Globus pallidus (tissue), 1 donor: ENCODE results near the gene PRRT1B.
"Not testable (repeated sequence)": the region's sequence is repeated elsewhere in the genome, so short reads cannot be mapped to it uniquely, and the experiment has no call there.

ENCODE experiments used
- DNase-seq: peaks from one replicate; pipeline ENCODE4 v3.0.0-alpha.2; 2015; ENCODE audit warnings: low spot score

Gene PRRT1B

DNA sequence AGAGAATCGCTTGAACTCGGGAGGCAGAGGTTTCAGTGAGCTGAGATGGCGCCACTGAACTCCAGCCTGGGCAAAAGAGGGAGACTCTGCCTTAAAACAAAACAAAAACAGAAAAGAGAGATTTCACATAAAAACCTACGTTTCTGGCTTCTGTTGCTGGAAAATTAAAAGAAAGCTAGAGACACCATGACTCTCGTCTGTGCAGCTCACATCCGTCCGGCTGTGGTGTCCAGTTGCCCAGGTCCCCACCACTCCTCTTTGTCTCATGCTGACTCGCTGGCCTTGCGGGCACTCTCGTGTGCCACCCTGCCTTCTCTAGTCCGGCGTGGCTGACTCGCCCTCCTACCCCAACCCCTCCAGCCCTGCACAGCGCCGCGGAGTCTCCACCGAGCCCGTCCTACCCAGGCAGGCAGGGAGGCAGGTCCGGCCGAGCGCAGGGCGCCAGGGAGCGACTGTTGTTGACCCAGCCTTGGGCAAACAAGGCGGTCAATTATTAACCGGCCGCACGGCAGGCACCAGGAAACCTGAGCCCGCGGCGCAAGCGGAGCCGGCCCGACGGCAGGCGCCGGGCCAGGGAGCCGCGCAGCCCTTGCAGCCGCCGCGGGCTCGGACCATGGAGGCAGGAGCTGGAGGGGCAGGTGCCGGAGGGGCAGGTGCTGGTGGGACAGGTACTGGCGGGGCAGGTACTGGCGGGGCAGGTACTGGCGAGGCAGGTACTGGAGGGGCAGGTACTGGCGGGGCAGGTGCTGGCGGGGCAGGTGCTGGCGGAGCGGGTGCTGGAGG is at the start of gene PRRT1B:
Gene PRRT1B (plus strand): TSS at position 521 of the 783 bp plus-strand sequence. CDS start 93 bp downstream, at position 614.
- DNase-seq, result no peak

DNA sequence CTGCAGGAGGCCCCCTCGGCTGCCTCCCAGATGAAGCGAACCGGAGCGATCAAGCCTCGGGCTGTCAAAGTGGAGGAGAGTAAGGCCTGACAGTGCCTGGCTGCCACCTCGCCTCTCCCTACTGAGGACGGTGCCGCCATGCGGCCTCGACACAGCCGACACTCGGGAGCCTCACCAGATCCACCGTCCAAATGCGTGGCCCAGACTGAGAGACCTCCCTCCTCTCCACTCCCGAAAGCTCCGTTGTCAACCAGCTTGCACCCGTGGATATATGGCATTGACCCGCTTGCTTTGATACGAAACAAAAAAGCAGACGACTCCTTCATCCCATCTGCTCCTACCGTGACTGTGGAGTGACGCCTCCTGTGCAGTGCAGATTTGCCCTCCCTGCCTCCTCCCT is 49.5 kb upstream of the PRRT1B start:
- no peak for DNase-seq

- DNase-seq, result no peak
These were observed 48.4 kb upstream of the PRRT1B start for GRCh38 chr9:131496844-131497405.

GRCh38 chr9:131499254-131499767 is 46.0 kb upstream of the PRRT1B start:
- no peak for DNase-seq

DNA sequence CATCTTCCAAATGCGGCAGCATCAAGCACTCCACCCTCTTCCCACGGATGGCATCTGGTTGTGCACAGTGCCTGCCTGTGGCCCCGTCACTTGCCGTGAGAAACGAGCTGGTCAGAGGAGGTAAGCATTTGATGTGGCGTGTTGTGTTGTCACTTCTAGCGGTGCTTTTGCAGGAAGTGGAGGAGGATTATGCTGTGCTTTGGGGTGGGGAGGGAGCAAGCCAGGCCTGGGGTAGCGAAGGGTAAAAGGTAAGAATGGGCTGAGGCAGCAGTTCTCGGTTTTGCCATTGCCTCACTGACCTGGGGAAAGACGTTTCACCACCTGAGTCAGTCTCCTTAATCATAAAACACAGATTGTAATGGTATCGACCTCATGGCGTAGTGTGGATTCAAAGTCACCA is 44.9 kb upstream of the PRRT1B start:
- no peak for DNase-seq

- DNase-seq, result no peak
These were observed 44.3 kb upstream of the PRRT1B start for GRCh38 chr9:131500939-131501541.

GRCh38 chr9:131502781-131503625 is 42.3 kb upstream of the PRRT1B start, which contains the start of gene POMT1:
Gene POMT1 (plus strand): TSS chr9:131502918. CDS start chr9:131504219, 1,301 bp downstream.
- peak; percentile 80 for DNase-seq

DNA sequence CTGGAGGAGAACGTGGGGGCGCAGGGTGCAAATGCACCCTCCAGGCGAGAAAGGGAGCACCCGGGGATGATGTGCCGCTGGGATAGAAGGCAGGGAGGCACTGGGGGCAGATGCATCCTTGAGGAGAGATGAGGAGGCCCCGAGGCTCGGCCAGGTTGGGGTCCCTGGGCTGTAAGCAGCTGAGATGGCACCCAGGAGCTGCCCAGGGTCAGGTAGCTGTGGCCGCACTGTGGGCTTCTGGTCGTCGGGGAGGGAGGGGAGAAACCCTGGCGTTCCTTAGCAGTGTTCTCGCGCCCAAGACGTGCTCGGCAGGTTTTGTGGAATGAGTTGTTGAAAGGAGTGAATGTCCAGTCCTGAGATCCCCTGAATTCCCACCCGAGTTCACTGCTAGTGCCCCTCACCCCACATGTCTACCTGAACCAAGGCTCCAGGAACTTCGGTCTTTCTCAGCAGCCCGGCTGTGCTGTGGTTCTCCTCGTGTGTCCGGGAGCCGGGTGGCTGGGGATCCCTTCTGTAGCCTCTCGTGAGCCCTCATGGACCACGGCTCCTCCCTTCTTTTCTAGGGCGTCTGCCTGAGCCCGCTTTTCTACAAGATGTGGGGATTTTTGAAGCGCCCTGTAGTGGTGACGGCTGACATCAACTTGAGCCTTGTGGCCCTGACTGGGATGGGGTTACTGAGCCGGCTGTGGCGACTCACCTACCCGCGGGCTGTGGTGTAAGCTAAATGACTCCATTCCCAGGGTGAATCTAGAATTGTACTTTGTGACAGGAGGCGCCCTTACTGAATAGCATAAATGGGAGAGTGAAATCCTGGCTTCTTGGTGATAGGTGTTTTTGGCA is 41.5 kb upstream of the PRRT1B start:
- no peak for DNase-seq

DNA sequence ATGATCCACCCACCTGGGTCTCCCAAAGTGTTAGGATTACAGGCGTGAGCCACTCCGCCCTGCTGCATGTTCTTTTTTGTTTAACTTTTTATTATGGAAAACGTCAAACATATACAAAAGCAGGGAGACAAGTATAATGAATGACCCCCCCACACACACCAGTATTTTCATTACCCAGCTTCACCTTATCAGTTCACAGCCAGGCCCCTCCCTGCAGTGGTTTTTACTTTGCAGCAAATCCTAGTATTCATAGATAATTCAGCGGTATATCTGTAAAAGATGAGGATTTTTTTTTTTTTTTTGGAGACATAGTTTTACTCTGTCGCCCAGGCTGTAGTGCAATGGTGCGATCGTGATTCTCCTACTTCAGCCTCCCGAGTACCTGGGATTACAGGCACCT is 40.3 kb upstream of the PRRT1B start:
- DNase-seq, result no peak

DNA sequence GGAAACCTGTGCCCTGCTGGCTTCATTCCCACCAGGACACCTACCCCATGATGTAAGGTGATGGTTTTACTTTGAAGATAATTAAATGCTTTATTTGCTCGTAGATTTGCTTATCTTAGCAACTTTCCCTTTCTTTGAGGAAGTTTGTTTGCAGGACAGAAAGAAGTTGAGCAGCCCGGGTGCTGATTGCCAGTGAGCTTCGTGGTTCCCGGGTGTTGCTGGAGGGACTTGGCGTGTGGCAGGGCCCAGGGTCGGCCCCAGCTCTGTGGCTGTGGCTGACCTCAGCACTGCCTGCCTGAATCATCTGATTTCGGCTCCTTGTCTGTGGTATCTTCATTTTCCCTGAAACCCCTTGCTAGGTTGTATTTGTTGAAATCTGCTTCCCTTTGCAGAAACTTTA is 33.9 kb upstream of the PRRT1B start:
- DNase-seq, result no peak

GRCh38 chr9:131511880-131512279 is 33.4 kb upstream of the PRRT1B start:
- DNase-seq, result no peak

DNA sequence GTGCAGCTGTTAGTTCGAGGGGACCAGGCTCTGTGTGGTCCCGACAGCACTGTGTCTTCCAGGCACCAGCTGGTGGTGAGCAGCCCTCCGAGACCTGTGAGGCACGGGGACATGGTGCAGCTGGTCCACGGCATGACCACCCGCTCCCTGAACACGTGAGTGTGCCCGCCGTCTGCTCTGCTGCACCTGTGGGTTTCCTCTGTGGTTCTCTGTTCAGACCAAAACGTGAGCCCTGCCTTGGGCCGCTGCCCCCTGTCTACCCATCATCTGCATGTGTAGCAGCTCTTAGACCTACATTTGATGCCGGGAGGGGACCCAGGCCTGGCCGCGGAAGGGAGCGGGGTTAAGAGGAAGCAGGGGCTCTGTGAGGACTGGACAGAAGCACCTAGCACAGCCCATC is 32.1 kb upstream of the PRRT1B start:
- no peak for DNase-seq

GRCh38 chr9:131515559-131516031 is 29.7 kb upstream of the PRRT1B start:
- not testable (repeated sequence) for DNase-seq

- DNase-seq, result no peak
These were observed 29.2 kb upstream of the PRRT1B start for GRCh38 chr9:131516100-131516499.

GRCh38 chr9:131516930-131517329 is 28.4 kb upstream of the PRRT1B start:
- no peak for DNase-seq

DNA sequence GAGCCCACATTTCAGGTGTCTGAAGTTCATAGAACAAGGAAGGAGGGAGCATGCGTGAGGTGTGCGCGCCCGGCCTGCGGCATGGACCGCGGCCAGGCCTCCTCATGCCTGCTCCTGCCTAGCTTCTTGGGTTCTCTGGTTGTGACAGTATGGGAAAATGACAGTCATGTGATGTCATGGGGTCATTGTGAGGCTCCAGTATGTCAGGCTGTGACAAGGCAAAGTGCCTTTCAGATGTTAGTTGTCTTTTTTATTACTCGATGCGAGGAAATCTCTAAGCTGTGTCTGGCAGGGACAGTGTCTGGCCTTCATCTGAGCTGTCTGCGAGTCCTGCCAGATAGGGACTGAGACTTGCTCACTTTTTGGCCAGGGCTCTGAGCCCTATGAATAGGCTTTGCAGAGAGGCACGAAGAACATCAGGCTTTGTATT is 27.5 kb upstream of the PRRT1B start:
- peak; percentile 79 for DNase-seq

DNA sequence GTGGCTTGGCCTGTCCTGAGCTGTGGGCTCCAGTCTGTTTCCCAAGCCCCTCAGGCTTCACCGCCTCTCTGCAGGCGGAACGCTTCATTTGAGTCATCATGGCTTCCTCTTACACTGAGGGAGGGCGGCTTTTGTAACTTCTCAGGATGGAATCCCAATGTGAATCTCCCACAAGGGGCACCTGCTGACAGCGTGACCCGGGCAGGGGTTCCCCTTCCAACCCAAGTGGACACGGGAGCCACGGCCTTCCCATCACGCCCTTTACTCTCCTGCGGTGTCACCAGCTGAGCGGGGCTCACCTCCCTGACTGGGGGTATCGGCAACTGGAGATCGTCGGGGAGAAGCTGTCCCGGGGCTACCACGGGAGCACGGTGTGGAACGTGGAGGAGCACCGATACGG is 26.8 kb upstream of the PRRT1B start:
- DNase-seq, result no peak

DNA sequence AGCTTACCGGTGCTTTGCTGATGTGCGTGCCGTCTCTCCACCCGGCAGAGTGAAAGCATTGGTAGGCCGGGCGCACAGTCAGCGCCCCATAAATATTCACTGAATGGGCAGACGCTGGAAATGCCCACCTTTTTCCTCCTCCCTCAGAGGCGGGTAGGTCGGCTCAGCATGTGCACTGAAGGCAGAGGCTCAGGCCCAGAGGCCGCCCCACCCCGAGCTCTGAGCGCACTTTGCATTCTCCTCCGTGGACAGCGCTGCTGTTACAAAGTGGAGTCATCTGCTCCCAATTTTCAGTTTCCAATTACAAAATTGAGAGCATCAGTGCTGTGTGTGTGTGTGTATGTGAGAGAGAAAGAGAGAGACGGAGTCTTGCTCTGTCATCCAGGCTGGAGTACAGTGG is 24.8 kb upstream of the PRRT1B start:
- DNase-seq, result no peak

DNA sequence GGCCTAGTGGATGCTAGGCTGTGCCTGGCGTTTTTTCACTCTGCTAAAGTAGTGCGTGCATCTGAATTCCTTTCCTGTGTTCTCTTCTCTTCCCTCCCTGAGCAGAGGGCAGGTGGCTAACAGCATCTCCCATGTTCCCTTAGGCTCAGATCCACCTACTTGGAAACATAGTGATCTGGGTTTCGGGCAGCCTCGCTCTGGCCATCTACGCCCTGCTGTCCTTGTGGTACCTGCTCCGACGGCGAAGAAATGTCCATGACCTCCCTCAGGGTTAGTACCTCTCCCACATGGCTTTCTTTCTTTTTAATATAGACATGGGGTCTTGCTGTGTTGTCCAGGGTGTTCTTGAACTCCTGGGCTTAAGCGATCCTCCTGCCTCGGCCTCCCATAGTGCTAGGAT is 24.1 kb upstream of the PRRT1B start:
- no peak for DNase-seq

- DNase-seq, result no peak
These were observed 23.5 kb upstream of the PRRT1B start for GRCh38 chr9:131521822-131522221.
